Mucosa of descending colon (tissue), 3 donors: ENCODE measurements around the gene ITGAE. TPM values are rescaled to one million over a fixed set of nuclear protein-coding genes. Genes with fewer than 3 reads are reported as not detected.

Source experiments
- ATAC-seq: fragments of 200-7000 bp; cut with Tn5 transposase; one replicate; pipeline ENCODE4 v1.9.1; 2020; ENCODE audit warnings: mild to moderate bottlenecking, moderate library complexity
- DNase-seq, 3 donors: peaks; one replicate each; pipeline ENCODE4 v3.0.0-alpha.2; 2020
- H3K36me3 ChIP-seq: fragments of 200-600 bp; one replicate; pipeline ENCODE4 v1.8.0; 2021; ENCODE audit warnings: low read depth, mild to moderate bottlenecking
- H3K4me1 ChIP-seq: fragments of 200-600 bp; one replicate; pipeline ENCODE4 v1.8.0; 2021; ENCODE audit warnings: low read depth, mild to moderate bottlenecking
- H3K4me3 ChIP-seq: fragments of 200-600 bp; one replicate; pipeline ENCODE4 v1.8.0; 2021; ENCODE audit warnings: mild to moderate bottlenecking
- H3K9me3 ChIP-seq: fragments of 200-600 bp; one replicate; pipeline ENCODE4 v1.8.0; 2021; ENCODE audit warnings: mild to moderate bottlenecking
- intact Hi-C, 2 donors: fragments of 100-400 bp; cut with DNase I in 1 of 2; cut with micrococcal nuclease in 1 of 2; formaldehyde crosslinking; loops; one replicate each; pipeline versions ENCODE4 v1.11.0 to v1.11.1; 2022; cut with DNase I, micrococcal nuclease
- total RNA-seq, 3 donors: library from RNA; stranded (reverse); fragmentation: NEBNext Ultra II Directional in 2 of 3; extraction: Animal tissue kit (Norgen Biotek cat#: 25700) in 2 of 3; gene quantifications; one replicate each; pipeline versions ENCODE4 v1.2.1 to v1.2.4, GENCODE V29; 2021 to 2023
- TF ChIP-seq, protein P1 (sequence below): fragments of 200-600 bp; IDR thresholded peaks from one replicate; pipeline ENCODE4 v1.8.0; 2022; ENCODE audit warnings: antibody characterized with exemption, mild to moderate bottlenecking
- donor health status: DM: no; HTN: no; CAD: no; lungs with moderate emphysema.
- donor health status: DM: no; HTN: no; CAD: no.
- donor health status: DM: no; HTN: yes; CAD: no.

The ITGAE gene
- total RNA-seq, 3 donors from 2014 or later: 17.2 to 24.1 (median 17.6) TPM

DNA sequence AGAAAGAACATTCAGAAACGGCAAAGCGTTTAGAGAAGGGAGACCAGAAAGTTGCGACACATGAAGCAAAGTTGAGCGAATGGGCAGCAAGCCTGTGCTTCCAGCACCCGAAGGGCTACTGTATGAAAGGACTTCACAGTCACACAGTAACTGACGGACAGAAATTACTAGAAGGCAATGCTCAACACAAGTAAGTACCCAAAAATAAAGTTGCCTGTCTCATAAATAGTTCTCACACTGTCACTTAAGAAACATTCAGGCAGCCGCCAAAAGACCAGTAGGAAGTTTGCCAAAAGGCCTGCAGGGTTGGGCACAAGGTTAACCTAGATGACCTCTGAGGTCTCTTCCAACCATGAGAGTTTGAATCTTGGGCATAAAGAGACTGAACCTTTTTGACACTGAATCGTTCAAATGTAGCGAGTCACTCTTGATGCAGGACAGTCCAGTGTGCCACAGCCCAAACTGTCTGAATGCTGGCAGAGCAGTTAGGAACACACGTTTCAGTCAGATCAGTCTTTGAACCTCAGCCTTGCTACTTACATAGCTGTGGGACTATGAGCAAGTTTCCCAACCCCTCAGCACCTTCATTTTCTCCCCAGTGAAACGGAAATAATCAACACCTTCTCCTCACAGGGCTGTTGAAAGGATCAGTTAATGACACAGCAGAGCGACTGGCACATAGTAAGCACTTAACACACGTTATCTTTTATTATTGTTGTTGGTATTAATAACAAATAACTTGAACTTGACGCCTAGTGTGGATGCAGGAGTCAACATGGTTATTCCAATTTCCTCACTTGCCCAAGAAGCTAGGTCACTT, 34.6 kb upstream of the ITGAE start:
- DNase-seq: no peak
- H3K4me3 ChIP-seq: no peak overlapping the region
- no peaks in the 10 kb centered on the region for H3K9me3 ChIP-seq
- no peak for ATAC-seq
- TF ChIP-seq, protein P1, sequence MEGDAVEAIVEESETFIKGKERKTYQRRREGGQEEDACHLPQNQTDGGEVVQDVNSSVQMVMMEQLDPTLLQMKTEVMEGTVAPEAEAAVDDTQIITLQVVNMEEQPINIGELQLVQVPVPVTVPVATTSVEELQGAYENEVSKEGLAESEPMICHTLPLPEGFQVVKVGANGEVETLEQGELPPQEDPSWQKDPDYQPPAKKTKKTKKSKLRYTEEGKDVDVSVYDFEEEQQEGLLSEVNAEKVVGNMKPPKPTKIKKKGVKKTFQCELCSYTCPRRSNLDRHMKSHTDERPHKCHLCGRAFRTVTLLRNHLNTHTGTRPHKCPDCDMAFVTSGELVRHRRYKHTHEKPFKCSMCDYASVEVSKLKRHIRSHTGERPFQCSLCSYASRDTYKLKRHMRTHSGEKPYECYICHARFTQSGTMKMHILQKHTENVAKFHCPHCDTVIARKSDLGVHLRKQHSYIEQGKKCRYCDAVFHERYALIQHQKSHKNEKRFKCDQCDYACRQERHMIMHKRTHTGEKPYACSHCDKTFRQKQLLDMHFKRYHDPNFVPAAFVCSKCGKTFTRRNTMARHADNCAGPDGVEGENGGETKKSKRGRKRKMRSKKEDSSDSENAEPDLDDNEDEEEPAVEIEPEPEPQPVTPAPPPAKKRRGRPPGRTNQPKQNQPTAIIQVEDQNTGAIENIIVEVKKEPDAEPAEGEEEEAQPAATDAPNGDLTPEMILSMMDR: no peak
- H3K36me3 ChIP-seq: no peaks in the 10 kb centered on the region
- intact Hi-C loops: no loop called here
- peaks cover 8% of the 10 kb centered on the region for H3K4me1 ChIP-seq

DNA sequence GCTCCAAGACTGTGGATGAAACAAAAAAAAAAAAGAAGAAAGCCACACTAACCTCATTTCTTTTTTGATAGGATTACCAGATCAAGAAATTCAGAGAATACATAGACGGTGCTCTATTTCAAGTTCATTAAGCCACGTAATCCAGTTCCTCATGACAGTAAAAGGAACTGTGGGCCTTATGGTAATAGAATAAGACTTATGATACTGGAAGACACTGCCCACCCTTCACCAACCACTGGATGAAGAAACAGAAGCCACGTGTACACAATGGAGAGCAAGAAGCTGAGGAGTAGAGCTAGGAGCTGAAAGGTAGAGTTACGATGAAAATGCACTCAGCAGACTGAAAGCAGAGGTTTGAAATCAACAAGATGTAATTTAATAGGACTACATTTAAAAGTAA, 33.8 kb upstream of the ITGAE start:
- no peak for ATAC-seq
- H3K36me3 ChIP-seq: no peaks in the 10 kb centered on the region
- no peak for DNase-seq
- H3K9me3 ChIP-seq: no peaks in the 10 kb centered on the region
- H3K4me3 ChIP-seq: no peak overlapping the region
- H3K4me1 ChIP-seq: peaks cover 8% of the 10 kb centered on the region
- intact Hi-C loops: no loop called here
- TF ChIP-seq, protein P1: no peak

DNA sequence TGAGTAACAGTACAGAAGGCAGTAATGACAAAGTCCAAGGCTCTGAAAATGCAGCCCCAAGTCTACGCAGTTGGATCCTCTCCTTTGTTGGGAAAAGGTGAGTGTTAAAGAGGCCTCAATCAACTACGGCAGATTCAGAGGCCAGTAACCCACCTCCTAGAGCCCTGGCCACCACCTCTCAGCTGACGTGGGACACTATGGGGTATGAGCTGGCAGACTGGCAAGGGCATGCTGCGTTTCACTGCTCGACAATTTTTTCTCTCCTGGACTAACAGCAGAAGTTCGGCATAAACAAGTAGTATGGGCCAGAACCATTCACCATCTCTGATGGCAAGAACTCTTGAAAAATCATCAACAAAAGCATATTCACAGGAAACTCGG, 27.9 kb upstream of the ITGAE start:
- no peak overlapping the region for H3K4me3 ChIP-seq
- TF ChIP-seq, protein P1: no peak
- intact Hi-C loops: no loop called here
- H3K4me1 ChIP-seq: no peaks in the 10 kb centered on the region
- ATAC-seq: no peak
- H3K9me3 ChIP-seq: no peaks in the 10 kb centered on the region
- no peak for DNase-seq
- H3K36me3 ChIP-seq: peaks cover 7% of the 10 kb centered on the region

DNA sequence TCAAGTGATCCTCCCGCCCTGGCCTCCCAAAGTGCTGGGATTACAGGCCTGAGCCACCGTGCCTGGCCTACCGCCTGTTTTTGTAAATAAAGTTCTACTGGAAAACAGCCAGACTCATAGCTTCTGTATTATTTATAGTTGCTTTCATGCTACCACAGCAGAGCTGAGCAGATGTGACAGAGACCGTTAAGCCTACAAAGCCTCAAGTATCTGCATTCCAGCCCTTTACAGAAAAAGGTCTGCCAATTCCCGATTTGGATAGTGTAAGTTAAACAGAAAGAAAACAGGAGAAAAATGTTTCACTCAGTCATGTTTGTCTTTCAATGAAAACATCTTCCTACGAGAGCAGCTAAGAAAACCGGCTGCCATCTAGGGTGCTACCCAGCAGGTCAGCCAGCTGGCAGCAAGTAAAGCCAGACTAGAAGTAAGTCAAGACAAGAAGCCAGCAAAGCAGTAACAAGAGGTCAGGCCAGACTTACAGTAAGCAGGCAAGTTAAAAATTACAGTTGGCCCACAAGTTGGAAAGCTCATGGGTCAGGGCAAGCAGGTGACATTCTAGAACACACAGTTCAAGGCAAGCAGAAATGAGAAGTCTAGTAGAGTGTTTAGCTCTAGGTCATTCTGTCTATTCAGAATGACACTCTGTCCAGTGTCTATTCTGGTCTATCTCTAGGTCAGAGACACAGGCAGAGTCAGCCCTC, 27.3 kb upstream of the ITGAE start:
- intact Hi-C loops: no loop called here
- DNase-seq (no peak), ATAC-seq (peak; percentile 40)
- H3K4me3 ChIP-seq: no peak overlapping the region
- H3K9me3 ChIP-seq: no peaks in the 10 kb centered on the region
- no peaks in the 10 kb centered on the region for H3K4me1 ChIP-seq
- TF ChIP-seq, protein P1: no peak
- H3K36me3 ChIP-seq: peaks cover 7% of the 10 kb centered on the region

DNA sequence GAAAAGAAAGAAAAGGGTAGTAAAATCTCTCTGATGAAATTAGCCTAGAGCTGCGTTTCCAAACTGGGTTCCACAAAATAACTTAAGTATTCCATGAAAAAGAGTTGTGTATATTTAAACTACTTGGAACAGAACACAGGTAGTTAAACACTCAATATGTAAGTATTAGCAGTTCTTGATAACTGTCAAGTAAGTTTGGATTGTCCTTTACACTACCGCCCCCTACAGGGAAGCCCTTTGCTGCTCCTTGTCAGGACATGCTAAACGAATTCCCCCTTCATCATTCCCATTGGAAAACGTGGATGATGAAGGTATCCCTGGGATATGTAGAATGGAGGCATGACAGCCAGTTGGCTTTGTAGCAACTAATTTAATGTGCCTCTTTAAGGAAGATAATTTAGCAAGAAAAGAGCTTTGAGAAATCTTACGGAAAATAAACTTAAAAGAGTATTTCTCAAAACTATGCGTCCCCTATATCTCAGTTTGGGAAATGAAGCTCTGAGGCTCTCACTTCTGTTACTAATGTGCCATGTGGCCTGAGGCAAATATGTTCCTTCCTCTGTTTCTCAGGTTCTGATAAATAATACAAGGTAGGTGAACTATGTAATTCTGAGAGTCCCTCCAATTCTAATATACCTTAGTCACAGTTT, 26.3 kb upstream of the ITGAE start:
- no peaks in the 10 kb centered on the region for H3K4me1 ChIP-seq
- peak; percentile 68 for ATAC-seq
- H3K36me3 ChIP-seq: peaks cover 7% of the 10 kb centered on the region
- TF ChIP-seq, protein P1: peak; percentile 33
- H3K4me3 ChIP-seq: no peak overlapping the region
- no peaks in the 10 kb centered on the region for H3K9me3 ChIP-seq
- intact Hi-C loops: no loop called here
- DNase-seq: peak in 1 of 3 donors; percentile 90
